ENCODE measurements around the gene ZDHHC7. TPM values are rescaled to one million over a fixed set of nuclear protein-coding genes. Genes with fewer than 3 reads are reported as not detected.

The ZDHHC7 gene
- total and polyA plus RNA-seq, 9 of the 15 experiments (the other 6 are each of a cell fraction or from before 2014, with no cell fraction given) = 1.7 to 49.7 (median 37.4) TPM

GRCh38 chr16:84959045-84959576, 52.2 kb downstream of the ZDHHC7 start (continued):
- TF ChIP-seq NR2C1 (IDR thresholded peaks at IDR 0.05) (no peak), NR2C1 (tag; IDR thresholded peaks at IDR 0.05) (no peak), E2F1 (CRISPR knock-in tag; IDR thresholded peaks at IDR 0.05) (no peak), ZNF395 (CRISPR knock-in tag; IDR thresholded peaks at IDR 0.05) (no peak), HDAC6 (IDR thresholded peaks at IDR 0.05; ENCODE audit: low read depth, low read length) (no peak), SP1 (CRISPR knock-in tag; IDR thresholded peaks at IDR 0.05) (no peak), KDM4B (IDR thresholded peaks at IDR 0.05; ENCODE audit: borderline replicate concordance in 2 of 2, low read depth in 1 of 2) (no peak), NR1H2 (CRISPR knock-in tag; IDR thresholded peaks at IDR 0.05) (no peak), ZNF740 (CRISPR knock-in tag; IDR thresholded peaks at IDR 0.05) (peak; percentile 97), ZNF740 (tag; IDR thresholded peaks at IDR 0.05) (peak in 1 of 2 experiments; percentile 66; a peak in 1 of 4 replicates), HNRNPUL1 (IDR thresholded peaks at IDR 0.05; ENCODE audit: low read length) (no peak), SETDB1 (IDR thresholded peaks at IDR 0.05; ENCODE audit: low read length) (no peak), NR0B1 (IDR thresholded peaks at IDR 0.05; ENCODE audit: partially characterized antibody) (no peak), BRF1 (IDR thresholded peaks at IDR 0.05; ENCODE audit: borderline replicate concordance, extremely low read depth, insufficient read length) (no peak)

Measured in K562 (cell line).